ENCODE data around the gene SMAD1. TPM values are rescaled to one million over a fixed set of nuclear protein-coding genes. Genes with fewer than 3 reads are reported as not detected.
A peak's percentile ranks its signal among the peaks of the same experiment; 100 is the strongest.

Gene SMAD1
- 39.2 and 40.8 TPM in 2 replicates for total RNA-seq

DNA sequence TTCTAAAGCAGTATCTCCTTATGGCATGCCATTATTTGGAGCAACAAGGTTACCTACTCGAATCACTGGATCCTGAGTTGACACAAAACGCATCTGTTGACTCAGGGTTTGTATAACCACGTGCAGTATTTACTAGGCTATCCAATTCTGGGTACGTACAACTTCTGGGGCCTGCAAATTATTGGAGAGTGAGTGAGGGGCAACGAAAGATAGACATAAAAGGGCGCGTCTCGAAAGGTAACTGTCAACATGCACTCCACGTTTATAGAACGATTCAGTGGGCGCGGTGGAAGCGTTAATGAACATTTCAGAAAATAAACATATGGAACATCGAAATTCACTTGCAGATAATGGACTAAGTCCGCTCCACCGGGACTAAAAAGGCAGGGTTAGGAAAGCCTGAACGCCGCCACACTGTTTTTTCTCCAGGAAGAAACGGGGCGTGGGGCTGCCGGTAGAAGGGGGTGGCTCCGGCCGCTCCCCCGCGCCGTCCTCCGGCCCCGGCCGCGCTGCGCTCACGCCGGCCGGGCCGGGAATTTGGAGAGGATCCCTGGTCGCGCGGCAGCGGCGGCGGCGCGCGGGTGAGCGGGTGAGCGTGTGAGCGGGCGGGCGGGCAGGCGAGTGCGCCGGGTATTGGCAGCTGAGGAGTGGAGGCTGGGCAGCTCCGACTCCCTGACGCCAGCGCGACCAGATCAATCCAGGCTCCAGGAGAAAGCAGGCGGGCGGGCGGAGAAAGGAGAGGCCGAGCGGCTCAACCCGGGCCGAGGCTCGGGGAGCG, at the start of gene SMAD1:
Gene SMAD1 (plus strand): TSS at position 690 of the 778 bp plus-strand sequence. CDS start 32,761 bp downstream, outside the sequence.
- Histone ChIP-seq H3K27me3 (ENCODE audit: control insufficient read depth, insufficient read depth, low read length) (no peaks in the 10 kb centered on the region), H3K4me3 (ENCODE audit: low read depth, low read length) (peak within 1 kb of the TSS; percentile 66), H3K36me3 (ENCODE audit: control insufficient read depth, insufficient read depth, low read length) (no peaks in the 10 kb centered on the region)
- TF ChIP-seq, protein P1, sequence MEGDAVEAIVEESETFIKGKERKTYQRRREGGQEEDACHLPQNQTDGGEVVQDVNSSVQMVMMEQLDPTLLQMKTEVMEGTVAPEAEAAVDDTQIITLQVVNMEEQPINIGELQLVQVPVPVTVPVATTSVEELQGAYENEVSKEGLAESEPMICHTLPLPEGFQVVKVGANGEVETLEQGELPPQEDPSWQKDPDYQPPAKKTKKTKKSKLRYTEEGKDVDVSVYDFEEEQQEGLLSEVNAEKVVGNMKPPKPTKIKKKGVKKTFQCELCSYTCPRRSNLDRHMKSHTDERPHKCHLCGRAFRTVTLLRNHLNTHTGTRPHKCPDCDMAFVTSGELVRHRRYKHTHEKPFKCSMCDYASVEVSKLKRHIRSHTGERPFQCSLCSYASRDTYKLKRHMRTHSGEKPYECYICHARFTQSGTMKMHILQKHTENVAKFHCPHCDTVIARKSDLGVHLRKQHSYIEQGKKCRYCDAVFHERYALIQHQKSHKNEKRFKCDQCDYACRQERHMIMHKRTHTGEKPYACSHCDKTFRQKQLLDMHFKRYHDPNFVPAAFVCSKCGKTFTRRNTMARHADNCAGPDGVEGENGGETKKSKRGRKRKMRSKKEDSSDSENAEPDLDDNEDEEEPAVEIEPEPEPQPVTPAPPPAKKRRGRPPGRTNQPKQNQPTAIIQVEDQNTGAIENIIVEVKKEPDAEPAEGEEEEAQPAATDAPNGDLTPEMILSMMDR (IDR thresholded peaks at IDR 0.05; ENCODE audit: insufficient read depth, low read length, poor library complexity, severe bottlenecking), result no peak
- peak; percentile 19 for DNase-seq (ENCODE audit: low read depth)

DNA sequence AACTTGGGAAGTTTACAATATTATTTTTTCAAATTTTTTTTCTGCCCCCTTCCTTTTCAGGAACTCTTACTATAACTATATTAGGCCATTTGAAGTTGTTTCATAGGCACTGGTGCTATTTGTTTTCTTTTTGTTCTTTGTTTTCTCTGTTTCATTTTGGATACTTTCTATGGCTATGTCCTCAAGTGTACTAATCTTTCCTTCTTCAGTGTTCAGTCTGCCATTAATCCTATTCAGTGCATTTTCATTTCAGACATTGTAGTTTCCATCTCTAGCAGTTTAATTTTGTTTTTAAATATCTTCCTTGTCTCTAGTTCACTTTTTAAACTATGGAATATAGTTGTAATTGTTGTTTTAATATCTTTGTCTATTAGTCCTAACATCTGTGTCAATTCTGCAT, 48.0 kb upstream of the SMAD1 start:
- TF ChIP-seq, protein P1 (IDR thresholded peaks at IDR 0.05; ENCODE audit: insufficient read depth, low read length, poor library complexity, severe bottlenecking), result no peak
- Histone ChIP-seq H3K4me3 (ENCODE audit: low read depth, low read length) (no peak overlapping the region), H3K36me3 (ENCODE audit: control insufficient read depth, insufficient read depth, low read length) (no peaks in the 10 kb centered on the region), H3K27me3 (ENCODE audit: control insufficient read depth, insufficient read depth, low read length) (no peaks in the 10 kb centered on the region)
- no peak for DNase-seq (ENCODE audit: low read depth)

DNA sequence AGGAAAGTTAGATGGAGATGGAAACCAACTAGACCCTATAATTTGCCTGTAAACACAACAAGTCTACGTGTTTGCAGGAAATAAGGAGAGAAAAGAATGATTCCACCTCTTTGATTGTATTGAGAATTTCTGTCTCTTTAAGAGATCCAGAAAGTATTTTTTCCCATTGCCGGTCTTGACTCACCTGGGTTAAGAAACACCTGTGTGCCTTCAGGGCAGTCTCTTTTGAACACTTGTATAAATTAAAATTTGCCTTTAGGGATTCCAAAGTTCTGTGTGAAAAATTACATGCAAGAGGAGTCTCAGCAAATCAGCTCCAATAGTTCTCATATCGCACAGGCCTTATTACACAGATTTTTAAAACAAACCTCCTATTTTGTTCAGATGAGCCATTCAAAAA, 46.0 kb upstream of the SMAD1 start:
- TF ChIP-seq, protein P1 (IDR thresholded peaks at IDR 0.05; ENCODE audit: insufficient read depth, low read length, poor library complexity, severe bottlenecking), result no peak
- Histone ChIP-seq H3K27me3 (ENCODE audit: control insufficient read depth, insufficient read depth, low read length) (no peaks in the 10 kb centered on the region), H3K4me3 (ENCODE audit: low read depth, low read length) (no peak overlapping the region), H3K36me3 (ENCODE audit: control insufficient read depth, insufficient read depth, low read length) (no peaks in the 10 kb centered on the region)
- no peak for DNase-seq (ENCODE audit: low read depth)

DNA sequence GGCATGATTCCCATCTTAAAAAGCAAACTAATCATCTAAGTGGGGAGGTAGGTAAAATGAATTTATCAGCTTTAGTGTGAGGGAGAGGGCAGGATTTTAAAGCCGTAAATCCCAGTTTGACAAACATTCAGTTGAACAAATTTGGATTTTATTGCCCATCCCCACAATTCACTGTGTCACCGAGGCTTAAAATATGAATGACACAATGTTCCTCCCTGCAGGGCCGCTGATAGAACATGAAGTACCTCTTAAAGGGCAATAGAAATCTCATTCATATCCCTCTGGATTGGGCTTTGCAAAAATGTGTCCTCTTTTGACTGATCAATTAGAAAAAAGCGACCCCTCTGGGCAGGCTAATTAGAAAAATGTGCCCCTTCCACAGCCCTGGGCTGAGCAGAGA, 45.5 kb upstream of the SMAD1 start:
- Histone ChIP-seq H3K36me3 (ENCODE audit: control insufficient read depth, insufficient read depth, low read length) (no peaks in the 10 kb centered on the region), H3K4me3 (ENCODE audit: low read depth, low read length) (no peak overlapping the region), H3K27me3 (ENCODE audit: control insufficient read depth, insufficient read depth, low read length) (no peaks in the 10 kb centered on the region)
- TF ChIP-seq, protein P1 (IDR thresholded peaks at IDR 0.05; ENCODE audit: insufficient read depth, low read length, poor library complexity, severe bottlenecking), result no peak
- DNase-seq (ENCODE audit: low read depth), result no peak

DNA sequence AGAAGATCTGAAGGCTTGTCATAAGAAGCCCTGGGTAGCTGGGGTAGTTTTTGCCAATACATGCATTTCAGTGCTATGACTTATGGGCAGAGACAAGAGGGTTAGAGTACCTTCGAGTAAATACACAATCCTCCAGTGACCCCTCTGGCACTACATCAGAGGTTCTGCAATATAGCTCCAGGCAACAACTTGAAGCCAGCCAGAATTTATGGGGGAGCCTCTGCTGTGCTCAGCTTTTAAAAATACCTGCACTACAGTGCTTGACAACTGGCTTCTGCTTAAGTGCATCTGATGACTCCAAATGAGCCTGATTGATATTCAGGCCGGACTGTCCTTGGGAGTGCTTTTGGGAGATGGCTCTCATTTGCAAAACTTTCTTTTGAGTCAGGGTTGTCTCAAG, 44.9 kb upstream of the SMAD1 start:
- Histone ChIP-seq H3K27me3 (ENCODE audit: control insufficient read depth, insufficient read depth, low read length) (no peaks in the 10 kb centered on the region), H3K36me3 (ENCODE audit: control insufficient read depth, insufficient read depth, low read length) (no peaks in the 10 kb centered on the region), H3K4me3 (ENCODE audit: low read depth, low read length) (no peak overlapping the region)
- DNase-seq (ENCODE audit: low read depth), result no peak
- TF ChIP-seq, protein P1 (IDR thresholded peaks at IDR 0.05; ENCODE audit: insufficient read depth, low read length, poor library complexity, severe bottlenecking), result no peak

DNA sequence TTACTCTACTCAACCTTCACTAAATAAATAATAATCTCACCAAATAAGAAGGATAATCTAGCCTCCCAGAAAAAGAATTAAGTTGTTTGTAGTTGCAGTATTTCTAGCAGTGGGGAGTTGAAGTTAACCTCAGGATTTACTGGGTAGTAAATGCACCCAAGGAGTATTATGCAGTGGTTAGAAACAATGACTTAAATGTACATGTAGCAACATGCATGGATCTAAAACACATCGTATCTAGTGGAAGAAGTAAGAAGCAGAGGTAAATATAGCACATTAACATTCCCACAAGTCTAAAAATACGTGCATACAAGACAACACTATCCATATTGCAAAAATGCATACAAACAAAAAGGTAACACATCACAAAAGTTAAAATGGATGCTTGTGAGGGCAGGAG, 44.2 kb upstream of the SMAD1 start:
- no peaks in the 10 kb centered on the region for H3K36me3 ChIP-seq (ENCODE audit: control insufficient read depth, insufficient read depth, low read length)
- H3K4me3 ChIP-seq (ENCODE audit: low read depth, low read length), result no peak overlapping the region
- no peak for DNase-seq (ENCODE audit: low read depth)
- H3K27me3 ChIP-seq (ENCODE audit: control insufficient read depth, insufficient read depth, low read length), result no peaks in the 10 kb centered on the region
- TF ChIP-seq, protein P1 (IDR thresholded peaks at IDR 0.05; ENCODE audit: insufficient read depth, low read length, poor library complexity, severe bottlenecking), result no peak

Data from kidney epithelial cell (primary cell).